NCI-H2196 treated with DMSO at 0.1 percent for 48 hours (cell line): ENCODE data around the gene SIN3B.

ENCODE experiments used
- DNase-seq: peaks from one replicate; lab custom pipeline; 2025; ENCODE audit not compliant: unreplicated experiment; lab: John Stamatoyannopoulos, UW

The SIN3B gene

DNA sequence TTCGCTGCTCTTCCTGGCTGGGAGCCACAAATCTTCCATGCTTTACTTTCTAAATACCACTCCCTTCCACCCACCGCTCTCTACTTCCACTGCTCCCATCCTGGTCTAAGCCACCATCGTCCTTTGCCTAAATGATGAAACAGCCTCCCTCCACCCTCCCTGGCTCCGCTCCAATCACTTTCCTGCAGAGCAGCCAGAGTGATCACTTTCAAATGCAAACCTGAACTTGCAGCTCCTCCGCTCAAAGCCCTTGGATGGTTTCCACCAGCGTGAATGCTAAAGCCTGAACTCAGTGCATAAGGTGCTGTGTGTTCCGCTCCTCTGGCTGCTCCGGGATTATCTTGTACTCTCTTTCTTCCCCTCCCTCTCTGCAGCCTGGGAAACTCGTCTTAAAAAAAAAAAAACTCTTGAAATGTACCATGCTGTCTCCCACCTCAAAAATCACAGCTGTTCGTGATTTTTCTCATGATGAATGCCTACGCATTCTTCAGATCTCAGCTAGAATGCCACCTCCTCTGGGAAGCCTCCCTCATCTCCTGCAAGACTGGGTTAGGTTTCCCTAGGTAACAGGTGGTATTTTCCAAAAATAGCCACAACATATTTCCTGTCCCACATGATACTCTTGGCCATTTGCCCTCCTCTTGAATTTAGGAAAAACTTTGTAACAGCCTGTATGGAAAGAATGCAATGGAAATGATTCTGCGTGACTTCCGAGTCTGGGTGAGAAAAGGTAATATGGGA is 3.7 kb upstream of the SIN3B start:
- no peak for DNase-seq

DNA sequence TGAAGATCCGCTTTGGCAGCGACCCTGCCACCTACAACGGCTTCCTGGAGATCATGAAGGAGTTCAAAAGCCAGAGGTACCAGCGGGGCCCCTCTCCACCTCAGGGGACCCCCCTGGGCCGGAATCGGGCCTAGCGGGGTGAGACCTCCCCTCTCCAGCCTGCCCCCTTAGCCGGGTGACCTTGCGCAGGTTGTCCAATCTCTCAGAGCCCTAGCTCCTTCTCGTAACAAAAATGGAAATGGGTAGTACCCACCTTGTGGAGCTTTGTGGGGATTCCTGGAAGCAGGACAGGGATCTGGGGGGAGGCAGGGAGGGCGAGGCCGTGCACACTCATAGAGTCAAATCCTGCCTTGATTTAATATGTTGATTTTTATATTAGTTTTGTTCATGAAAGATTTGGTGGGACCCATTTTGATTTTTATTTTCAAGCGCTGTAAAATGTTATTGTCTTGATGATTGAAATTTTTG is 658 bp downstream of the SIN3B start:
- no peak for DNase-seq

DNA sequence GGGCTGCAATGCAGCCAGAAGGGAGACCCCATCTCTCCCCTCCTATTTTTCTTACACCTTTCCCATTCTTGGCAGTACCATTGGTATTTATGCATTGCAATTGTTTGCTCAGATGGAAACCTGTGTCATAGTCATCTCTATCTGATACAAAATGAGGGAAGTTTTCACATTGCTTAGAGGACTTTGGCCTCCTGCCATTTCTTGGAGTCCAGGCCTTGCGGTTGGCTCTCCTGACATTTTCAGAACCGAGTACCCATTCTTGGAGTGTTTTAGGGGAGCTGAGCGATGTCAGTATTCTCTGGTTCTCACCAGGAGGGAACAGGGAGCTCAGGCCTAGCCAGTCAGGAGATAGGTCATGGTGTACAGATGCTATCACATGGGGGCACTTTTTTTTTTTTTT is 1.5 kb downstream of the SIN3B start:
- no peak for DNase-seq

DNA sequence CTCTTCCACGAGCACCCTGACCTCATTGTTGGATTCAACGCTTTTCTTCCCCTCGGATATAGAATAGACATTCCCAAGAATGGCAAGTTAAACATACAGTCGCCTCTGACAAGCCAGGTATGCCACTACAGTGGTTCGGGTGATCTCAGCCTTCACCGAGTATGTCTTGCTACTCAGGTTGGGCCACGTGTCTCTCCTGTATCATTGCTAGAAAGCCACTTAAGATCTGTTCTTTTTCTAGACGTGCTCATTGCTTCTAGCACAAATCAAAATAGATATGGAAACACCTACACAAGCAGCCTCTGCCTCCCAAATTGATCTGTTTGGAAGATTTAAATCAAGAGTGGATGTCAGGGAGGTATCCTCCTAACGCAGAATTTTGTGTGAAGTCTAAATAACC is 2.3 kb downstream of the SIN3B start:
- no peak for DNase-seq

DNA sequence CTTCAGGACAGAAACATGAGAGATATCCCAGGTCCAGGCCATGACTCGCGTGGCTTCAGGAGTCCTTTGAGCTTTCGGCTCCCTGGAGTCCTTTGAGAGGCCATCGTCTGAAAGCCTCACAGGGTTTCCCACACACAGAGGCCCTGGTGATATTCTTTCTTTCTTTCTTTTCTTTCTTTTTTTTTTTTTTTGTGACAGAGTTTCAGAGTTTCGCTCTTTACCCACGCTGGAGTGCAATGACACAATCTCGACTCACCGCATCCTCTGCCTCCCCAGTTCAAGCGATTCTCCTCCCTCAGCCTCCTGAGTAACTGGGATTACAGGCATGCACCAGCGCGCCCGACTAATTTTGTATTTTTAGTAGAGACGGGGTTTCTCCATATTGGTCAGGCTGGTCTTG is 5.5 kb downstream of the SIN3B start:
- no peak for DNase-seq

DNA sequence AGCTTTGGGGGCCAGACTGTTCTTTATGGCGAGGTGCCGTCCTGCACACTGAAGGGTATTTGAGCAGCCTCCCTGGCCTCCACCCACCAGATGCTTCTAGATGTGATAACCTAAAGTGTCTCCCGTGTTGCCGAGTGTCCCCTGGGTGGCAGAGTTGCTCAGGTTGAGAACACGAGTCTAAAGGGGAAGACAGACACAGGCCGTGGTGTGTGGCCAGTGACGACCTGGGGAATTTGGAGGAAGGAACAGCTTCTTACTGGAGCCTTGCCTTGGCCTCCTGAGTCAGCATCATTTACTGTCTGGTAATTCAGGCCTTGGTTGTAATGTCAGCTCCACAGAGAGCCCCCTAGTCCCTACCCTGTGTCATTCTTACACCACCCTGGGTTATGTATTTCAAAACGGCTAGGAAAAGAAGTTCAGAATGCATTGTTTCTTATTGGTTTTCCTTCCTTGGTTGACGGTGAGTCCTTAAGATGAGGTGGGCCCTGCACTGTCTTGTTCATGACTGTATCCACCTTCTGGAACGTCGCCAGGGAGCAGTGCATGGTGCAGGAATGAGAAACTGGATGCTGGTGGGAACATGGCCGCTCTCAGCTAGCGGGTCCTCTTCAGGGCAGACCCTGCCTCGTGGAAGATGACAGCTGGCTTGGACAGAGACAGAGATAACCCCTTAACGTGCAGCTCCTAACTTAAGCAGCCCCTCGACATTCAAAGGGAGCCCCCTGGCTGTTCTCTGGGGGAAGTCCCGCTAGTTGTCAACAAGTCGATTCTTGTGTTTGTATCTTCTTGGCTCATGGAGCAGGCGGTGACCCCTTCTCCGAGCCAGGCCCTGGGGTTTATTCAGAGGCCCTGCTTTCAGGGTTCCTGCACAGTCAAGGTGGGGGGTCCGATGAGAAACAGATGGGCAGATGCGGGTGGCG is 7.2 kb downstream of the SIN3B start:
- no peak for DNase-seq

DNA sequence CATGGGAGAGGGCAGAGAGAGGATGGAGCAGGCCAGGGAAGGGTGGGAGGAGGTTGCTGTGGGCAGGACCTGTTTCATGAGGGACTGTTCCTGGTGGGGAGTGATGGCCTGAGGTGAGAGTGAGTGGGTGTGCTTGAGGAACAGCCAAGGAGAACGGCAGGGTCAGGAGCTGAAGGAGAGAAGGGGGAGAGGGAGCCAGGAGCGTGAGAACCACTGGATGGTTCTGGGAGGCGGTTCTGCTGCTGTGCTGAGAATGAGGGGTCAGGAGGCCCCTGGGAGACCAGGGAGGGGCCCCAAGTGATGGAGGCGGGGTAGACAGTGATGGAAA is 7.8 kb downstream of the SIN3B start:
- DNase-seq = no peak

DNA sequence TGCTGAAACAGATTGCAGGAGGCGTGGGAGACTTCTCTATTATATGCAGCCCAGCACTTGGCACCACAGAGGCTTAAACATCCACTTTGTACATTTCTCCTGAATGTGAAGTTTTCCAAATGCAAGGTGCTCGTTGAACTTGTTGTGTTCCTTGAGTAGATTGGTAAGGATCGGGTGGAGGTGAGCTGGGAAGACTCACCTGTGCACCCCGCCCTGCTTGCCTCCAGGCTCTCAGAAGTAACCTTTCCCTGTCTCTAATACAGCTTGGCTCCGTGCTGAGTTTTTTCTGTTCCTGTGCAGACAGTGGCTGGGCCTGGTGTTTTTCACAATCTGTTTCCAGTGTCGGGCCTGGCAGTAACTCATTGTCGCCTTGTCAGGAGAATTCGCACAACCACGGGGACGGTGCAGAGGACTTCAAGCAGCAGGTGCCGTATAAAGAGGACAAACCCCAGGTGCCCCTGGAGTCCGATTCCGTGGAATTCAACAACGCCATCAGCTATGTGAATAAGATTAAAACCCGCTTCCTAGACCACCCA is 12.3 kb downstream of the SIN3B start:
- no peak for DNase-seq

DNA sequence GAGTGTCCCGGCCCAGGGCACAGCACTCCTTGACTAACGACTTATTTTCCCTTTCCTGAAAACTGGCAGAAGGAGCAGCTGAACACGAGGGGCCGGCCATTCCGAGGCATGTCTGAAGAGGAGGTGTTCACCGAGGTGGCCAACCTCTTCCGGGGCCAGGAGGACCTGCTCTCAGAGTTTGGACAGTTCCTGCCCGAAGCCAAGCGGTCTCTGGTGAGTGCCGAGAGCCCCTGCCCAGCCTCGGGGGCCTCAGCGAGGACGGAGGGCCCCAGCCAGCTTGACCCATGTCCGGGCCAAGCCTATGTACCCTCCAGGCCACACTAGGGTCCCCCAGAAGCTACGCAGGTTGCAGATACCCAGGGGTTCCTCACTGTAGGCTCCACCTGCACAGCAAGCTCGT is 17.7 kb downstream of the SIN3B start:
- DNase-seq = no peak

DNA sequence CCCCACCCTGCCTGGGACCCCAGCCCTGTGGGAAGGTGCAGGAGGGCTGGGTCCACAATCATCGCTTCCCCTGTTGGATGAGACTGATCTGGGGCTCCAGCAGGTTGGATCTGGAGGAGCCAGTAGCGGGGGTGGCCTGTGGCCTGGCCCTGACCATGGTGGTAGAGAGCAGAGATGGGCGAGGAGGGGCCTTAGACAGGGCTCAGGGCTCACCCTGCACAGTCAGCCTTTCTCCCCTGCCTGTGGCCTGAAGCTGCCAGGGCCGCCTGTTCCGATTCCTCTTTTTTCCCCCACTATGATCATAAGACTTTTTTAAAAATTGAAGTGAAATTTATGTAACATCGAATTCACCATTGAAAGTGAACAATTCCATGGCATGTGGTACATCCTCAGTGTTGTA is 18.2 kb downstream of the SIN3B start:
- no peak for DNase-seq

DNA sequence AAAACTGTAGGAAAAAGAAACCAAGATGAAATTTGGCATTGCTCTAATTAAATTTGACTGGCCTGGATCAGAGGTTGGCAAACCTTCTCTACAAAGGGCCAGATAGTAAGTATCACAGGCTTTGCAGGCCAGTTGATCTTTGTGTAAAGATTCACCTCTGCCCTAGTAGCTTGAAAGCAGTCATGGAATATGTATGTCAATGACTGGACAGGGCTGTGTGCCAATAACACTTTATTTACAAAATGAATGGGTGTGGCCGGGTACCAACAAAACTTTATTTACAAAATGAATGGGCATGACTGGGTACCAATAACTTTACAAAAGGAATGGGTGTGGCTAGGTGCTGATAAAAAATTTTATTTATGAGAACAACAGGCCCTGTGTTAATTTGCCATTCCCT is 20.0 kb downstream of the SIN3B start:
- no peak for DNase-seq

DNA sequence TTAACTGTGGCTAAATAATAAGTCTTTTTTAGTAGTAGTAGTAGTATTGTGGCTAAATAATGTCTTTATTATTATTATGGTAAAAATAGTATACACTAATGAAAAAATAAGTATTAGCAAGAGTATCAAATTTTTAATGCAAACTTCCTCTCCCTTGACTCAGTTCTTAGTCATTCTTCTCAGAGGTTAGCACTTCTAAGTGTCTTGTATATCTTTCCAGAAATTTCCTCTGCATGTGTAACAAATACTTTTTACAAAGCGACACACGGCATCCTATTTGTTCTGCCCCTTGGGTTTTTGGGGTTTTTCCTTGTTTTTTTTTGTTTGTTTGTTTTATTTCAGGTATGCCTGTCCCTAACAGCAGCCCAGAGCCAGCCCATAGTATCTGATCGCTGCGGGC is 20.9 kb downstream of the SIN3B start:
- no peak for DNase-seq

DNA sequence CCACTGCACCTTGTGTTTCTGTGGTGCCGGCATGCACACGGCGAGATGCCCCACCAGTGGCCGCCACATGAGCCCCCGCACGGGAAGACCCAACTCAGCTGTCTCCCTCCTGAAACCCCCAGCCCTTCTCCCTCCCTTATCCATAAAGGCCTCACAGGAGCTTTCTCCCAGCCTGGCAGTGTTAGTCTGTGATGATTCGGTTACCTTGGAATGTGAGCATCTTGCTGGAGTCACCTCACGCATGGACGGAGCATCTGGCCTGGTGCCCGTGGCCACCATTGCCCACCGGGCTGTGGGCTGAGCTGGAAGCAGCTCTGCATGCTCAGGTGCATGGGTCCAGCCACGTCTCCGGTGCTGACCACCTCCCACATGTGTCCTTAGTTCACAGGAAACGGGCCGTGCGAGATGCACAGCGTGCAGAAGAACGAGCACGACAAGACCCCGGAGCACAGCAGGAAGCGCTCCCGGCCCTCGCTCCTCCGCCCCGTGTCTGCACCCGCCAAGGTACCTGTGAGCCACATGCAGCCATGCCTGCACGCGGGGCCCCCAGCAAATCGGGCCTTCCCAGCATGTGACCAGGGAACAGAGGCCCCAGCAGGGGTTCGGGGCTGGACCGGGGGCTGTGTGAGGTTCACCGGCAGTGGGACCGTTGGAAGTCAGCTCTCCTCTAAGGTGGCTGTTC is 22.0 kb downstream of the SIN3B start:
- DNase-seq = no peak

DNA sequence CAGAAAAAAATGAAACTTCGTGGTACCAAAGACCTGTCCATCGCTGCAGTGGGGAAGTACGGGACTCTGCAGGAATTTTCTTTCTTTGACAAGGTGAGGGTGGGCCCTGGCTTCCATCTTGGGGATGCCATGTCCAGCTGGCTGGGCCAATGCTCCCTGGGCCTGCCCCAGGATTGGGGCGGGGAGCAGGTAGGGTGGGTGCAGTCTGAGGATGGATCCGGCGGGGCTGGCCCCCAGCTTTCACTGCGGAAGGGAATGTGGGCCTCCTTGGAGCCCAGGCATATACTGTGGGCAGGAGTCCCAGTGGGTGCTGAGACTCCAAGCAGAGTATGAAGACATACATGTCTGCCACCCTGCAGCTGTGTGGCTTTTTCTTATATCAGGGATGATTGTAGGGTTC is 23.9 kb downstream of the SIN3B start:
- DNase-seq = no peak

DNA sequence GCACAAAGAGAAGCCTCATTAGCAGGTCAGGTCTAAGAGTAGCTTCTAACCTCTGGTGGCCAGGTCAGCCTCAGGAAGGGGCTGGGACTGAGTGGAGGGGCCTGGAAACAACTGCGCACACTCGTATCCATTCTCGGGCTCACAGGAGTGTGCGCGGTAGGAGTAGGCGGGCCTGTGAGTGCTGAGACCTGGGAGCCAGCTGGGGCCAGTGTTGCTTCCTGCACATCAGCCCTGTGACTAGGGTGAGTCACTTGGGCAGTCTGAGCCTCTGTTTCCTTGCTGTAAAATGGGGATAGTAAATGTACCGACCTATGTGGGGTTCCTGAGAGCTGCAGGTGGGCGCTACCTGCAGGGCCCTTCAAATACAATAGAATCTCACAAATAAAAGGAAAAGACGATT is 26.9 kb downstream of the SIN3B start:
- no peak for DNase-seq

DNA sequence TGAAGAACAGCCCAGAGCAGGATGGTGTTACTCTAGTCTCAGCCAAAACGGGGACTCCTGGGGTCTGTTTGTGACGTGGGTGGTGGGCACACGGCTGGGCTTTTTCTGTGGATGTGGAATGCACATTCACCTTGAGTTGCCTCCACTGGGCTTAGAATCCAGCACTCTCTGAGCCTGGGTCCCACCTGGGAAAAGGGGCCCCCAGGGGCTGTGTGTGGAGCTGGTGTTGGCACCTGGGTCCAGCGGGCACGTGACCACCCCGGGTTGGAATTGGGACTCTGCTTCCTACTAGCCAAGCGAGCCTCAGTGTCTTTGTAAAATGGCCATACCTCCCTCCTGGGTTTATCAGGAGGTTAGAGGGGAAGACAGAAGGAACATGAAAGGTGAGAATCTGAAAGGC is 30.4 kb downstream of the SIN3B start:
- no peak for DNase-seq

DNA sequence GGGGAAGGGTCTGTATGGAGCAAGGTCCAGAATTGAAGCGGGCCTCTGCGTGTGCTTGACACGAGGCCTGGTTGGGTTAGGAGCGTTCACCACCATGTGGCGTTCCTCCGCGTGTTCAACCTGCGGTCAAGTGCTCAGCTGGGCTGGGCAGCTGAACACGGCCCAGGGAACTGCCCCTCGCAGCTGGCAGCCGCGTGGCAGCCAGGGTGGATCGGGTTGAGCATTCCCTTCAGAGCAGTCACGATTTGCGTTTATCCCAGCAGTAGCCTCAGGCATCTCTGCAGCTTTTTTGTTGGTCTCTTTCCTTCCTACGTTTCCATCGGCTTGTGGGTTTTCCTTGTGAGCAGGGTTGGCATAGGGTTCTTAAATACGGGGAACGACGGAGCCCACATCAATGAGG is 30.9 kb downstream of the SIN3B start:
- DNase-seq = no peak

DNA sequence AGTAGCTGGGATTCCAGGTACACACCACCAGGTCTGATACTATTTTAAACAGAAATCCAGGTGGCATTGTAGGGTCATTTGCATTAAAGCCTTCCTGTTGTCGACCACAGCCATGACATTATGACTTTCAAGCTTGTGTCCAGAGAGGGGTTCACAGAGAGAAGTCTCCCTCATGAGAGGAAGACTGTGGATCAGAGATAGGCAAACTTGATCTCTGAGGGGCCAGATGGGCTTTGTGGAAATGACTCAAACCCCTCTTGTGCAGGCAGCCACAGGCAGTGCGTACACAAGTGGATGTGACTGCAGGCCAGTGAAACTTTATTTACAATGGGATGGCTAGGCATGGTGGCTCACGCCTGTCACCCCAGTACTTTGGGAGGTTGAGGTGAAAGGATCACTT is 31.8 kb downstream of the SIN3B start:
- no peak for DNase-seq

DNA sequence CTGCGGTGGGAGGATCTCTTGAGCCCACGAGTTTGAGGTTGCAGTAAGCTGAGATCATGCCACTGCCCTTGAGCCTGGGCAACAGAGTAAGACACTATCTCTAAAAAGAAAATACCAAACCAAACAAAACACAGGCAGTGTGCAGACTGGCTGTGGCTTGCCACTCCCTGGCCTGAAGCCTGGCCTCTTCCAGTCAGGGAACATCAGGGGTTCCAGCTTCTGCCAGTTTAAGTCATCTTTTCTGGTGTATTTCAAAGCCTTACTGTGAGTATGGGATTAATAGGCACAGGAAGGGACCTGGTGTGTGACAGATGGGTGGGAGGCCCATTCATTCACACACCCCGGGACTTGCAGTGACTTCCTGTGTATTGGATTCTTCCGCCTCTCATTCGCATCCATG is 32.6 kb downstream of the SIN3B start:
- DNase-seq = no peak

DNA sequence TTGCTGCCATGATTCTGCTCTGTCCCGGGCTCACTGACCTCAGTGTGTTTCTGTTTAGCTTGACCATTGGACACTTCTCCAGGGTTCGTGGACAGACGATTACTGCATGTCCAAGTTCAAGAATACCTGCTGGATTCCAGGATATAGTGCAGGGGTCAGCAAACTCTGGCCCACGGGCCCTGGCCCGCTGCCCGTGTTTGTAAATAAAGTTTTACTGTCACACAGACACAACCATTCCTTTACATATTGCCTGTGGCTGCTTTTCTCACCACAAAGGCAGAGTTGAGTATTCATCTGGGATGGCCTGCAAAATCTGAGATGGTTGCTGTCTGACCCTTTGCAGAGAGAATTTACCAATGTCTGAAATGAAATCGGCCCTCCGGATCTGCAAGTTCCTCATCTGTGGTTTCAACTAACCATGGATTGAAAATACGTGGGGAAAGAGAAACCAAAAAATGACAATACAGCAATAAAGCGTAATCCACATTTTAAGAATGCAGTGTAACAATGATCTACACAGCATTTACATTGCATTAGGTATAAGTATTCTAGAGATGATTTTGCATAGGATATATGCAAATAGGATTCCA is 33.7 kb downstream of the SIN3B start:
- DNase-seq = no peak

DNA sequence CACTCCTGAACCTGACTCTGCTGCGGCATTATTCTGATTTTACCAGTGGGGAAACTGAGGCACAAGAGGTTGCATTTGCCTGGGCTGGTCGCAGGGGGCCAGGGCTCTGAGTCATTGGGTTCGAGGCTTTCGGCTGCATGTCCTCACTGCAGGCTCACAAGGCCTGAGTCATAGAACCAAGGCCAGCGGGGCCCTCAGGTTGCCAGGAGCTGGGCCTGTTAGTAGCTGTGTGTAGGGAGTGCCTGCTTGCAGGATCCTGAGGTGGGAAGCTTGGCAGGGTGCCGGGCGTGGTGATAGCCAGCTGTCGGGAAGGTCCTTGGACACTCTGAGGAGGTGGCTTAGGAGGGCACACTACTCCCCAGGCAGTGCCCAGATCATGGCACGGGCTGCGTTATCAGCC is 38.0 kb downstream of the SIN3B start:
- DNase-seq = no peak
